Measurements from ENCODE around the gene MAP4K5. TPM values are rescaled to one million over a fixed set of nuclear protein-coding genes. Genes with fewer than 3 reads are reported as not detected.

MAP4K5 gene
- total RNA-seq, 1 donor, result 109 TPM

GRCh38 chr14:50389668-50390441, 142.5 kb downstream of the MAP4K5 start:
- no peak for DNase-seq (ENCODE audit: low read depth)
- TF ChIP-seq, protein P1, sequence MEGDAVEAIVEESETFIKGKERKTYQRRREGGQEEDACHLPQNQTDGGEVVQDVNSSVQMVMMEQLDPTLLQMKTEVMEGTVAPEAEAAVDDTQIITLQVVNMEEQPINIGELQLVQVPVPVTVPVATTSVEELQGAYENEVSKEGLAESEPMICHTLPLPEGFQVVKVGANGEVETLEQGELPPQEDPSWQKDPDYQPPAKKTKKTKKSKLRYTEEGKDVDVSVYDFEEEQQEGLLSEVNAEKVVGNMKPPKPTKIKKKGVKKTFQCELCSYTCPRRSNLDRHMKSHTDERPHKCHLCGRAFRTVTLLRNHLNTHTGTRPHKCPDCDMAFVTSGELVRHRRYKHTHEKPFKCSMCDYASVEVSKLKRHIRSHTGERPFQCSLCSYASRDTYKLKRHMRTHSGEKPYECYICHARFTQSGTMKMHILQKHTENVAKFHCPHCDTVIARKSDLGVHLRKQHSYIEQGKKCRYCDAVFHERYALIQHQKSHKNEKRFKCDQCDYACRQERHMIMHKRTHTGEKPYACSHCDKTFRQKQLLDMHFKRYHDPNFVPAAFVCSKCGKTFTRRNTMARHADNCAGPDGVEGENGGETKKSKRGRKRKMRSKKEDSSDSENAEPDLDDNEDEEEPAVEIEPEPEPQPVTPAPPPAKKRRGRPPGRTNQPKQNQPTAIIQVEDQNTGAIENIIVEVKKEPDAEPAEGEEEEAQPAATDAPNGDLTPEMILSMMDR (IDR thresholded peaks at IDR 0.05; ENCODE audit: insufficient read depth, low read depth, low read length), result no peak
- no peak overlapping the region for H3K4me3 ChIP-seq (ENCODE audit: low read depth, low read length)

- no peak overlapping the region for H3K4me3 ChIP-seq (ENCODE audit: low read depth, low read length)
- TF ChIP-seq, protein P1 (IDR thresholded peaks at IDR 0.05; ENCODE audit: insufficient read depth, low read depth, low read length), result no peak
- peak; percentile 96 for DNase-seq (ENCODE audit: low read depth)
Measured at GRCh38 chr14:50388256-50388931, 144.0 kb downstream of the MAP4K5 start.

GRCh38 chr14:50387548-50387947, 144.8 kb downstream of the MAP4K5 start:
- TF ChIP-seq, protein P1 (IDR thresholded peaks at IDR 0.05; ENCODE audit: insufficient read depth, low read depth, low read length), result no peak
- DNase-seq (ENCODE audit: low read depth), result no peak
- H3K4me3 ChIP-seq (ENCODE audit: low read depth, low read length), result no peak overlapping the region

DNA sequence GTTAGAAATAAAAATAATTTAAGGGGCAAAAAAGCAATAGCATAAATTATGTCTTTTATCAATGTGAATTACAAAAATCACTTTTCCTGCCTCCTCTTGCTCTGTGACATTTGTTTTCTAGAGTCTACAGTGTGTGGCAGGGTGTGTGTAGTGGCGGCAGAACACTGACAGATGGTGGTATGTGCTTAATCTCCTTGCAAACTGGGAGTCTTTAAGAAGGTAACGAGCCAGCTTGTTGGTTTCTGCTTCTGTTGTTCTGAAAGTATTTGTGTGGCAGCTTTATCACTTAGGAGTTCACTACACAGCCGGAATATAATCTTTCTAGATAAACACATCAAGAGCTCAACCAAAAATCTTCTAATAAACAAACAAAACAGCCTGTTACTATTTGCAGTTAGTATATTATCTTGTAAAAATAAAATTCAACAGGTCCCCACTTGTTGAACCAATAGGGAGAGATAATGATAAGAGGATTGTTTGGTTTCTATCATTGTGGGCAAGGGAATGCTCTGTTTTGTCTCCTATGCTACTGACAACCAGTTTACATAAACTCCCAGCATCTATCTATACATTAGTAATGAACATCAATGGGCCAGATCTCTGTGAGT, 148.6 kb downstream of the MAP4K5 start:
- DNase-seq (ENCODE audit: low read depth), result peak; percentile 92
- TF ChIP-seq, protein P1 (IDR thresholded peaks at IDR 0.05; ENCODE audit: insufficient read depth, low read depth, low read length), result peak; percentile 28
- H3K4me3 ChIP-seq (ENCODE audit: low read depth, low read length), result no peak overlapping the region

DNA sequence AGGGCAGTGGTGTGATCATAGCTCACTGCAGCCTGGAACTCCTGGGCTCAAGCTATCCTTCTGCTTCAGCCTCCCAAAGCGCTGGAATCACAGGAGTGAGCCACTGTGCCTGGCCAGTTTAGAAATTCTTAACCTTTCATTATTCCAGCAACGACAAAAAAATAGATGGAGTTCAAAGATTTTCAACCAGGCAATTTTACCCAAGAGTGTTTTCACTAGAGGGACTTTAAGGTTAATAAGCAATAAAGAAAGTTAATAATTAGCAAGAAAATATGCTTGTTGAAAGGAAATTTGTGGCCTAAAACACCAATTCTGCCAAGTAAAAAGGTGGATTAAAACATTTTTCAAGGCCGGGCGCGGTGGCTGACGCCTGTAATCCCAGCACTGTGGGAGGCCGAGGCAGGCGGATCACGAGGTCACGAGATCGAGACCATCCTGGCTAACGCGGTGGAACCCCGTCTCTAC, 150.5 kb downstream of the MAP4K5 start:
- TF ChIP-seq, protein P1 (IDR thresholded peaks at IDR 0.05; ENCODE audit: insufficient read depth, low read depth, low read length), result no peak
- no peak overlapping the region for H3K4me3 ChIP-seq (ENCODE audit: low read depth, low read length)
- no peak for DNase-seq (ENCODE audit: low read depth)

DNA sequence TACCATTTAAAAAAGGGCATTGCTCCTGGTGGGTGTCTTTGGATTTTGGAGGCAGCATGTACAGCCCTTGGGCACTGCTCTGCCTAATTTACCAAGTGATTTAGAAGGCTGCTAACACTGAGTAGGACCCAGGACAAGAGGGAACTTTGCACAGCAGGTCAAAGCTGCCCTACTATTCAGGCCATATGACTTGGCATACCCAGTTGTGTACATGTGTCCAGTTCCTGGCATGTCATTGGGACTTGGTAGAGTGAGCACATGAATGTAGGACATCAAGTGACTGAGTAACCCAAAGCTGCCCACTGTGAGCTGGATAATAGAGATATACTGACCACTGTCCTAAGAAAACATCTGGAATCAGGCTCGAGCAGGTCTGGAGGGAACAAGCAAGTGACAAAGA, 151.4 kb downstream of the MAP4K5 start:
- no peak overlapping the region for H3K4me3 ChIP-seq (ENCODE audit: low read depth, low read length)
- TF ChIP-seq, protein P1 (IDR thresholded peaks at IDR 0.05; ENCODE audit: insufficient read depth, low read depth, low read length), result no peak
- no peak for DNase-seq (ENCODE audit: low read depth)
